Effector memory CD4-positive, alpha-beta T cell (primary cell): ENCODE results near the gene FMO3.

Experiments used
- DNase-seq, 3 donors: peaks; one replicate each; pipeline ENCODE4 v3.0.0-alpha.2; 2020
- H3K27ac ChIP-seq: 2 replicates; pipeline ENCODE4 v1.7.0; 2013; ENCODE audit warnings: mild to moderate bottlenecking, low read length, moderate library complexity; ENCODE audit not compliant: insufficient read depth, poor library complexity, severe bottlenecking
- H3K27me3 ChIP-seq: replicated peaks from 2 replicates; pipeline ENCODE4 v1.7.0; 2013; ENCODE audit warnings: mild to moderate bottlenecking, low read length; ENCODE audit not compliant: insufficient read depth, control insufficient read depth, poor library complexity, severe bottlenecking
- H3K36me3 ChIP-seq: 2 replicates; pipeline ENCODE4 v1.7.0; 2013; ENCODE audit warnings: mild to moderate bottlenecking, low read length, moderate library complexity; ENCODE audit not compliant: control insufficient read depth, insufficient read depth
- H3K4me1 ChIP-seq: 2 replicates; pipeline ENCODE4 v1.7.0; 2013; ENCODE audit warnings: low read length, mild to moderate bottlenecking; ENCODE audit not compliant: control insufficient read depth, insufficient read depth, poor library complexity, severe bottlenecking
- H3K4me3 ChIP-seq: 2 replicates; pipeline ENCODE4 v1.7.0; 2013; ENCODE audit warnings: low read length, low read depth, mild to moderate bottlenecking; ENCODE audit not compliant: insufficient read depth, poor library complexity, severe bottlenecking
- H3K9me3 ChIP-seq: 2 replicates; pipeline ENCODE4 v1.7.0; 2013; ENCODE audit warnings: mild to moderate bottlenecking, low read length, moderate library complexity; ENCODE audit not compliant: control insufficient read depth

FMO3 gene

DNA sequence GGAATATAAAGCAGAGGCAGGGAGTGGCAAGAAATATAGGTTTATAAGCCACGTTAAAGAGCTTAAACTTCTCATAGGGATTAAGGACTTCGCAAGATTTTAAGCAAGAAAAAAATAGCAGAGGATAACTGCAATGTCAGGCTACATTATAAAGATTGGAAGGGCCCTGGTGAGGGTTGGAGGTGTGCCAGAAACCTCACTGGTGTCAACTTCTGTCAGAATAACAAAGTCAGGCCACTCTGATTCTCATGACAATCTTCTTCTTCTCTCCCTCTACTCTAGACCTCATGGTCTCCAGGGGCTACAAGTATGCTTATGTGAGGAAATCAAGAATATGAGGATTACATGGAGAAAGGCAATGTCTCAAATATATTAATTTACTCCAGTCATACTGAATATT, 61.8 kb downstream of the FMO3 start:
- H3K4me1 ChIP-seq: no peaks in the 10 kb centered on the region
- H3K9me3 ChIP-seq: no peaks in the 10 kb centered on the region
- no peak for DNase-seq
- H3K27me3 ChIP-seq: no peaks in the 10 kb centered on the region
- no peak overlapping the region for H3K27ac ChIP-seq
- no peaks in the 10 kb centered on the region for H3K36me3 ChIP-seq
- no peak overlapping the region for H3K4me3 ChIP-seq

DNA sequence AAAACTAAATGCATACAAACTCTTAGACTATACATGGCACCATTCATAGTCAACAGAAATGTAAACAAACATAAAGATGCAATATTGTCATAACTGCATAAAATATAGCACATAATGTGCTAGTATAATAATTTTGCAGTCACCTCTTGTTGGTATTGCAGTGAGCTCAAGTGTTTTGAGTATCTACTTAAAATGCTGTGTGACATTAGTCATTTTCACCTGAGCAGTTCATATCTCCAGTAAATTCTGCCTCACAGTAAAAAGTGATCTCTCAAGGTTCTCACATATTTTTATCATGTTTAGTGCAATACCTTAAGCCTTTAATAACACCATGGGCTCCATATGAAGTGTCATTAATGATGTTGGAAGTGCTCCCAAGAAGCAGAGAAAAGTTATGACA, 64.8 kb downstream of the FMO3 start:
- Histone ChIP-seq H3K27ac (no peak overlapping the region), H3K4me3 (no peak overlapping the region), H3K27me3 (no peaks in the 10 kb centered on the region), H3K4me1 (no peaks in the 10 kb centered on the region), H3K9me3 (no peaks in the 10 kb centered on the region), H3K36me3 (no peaks in the 10 kb centered on the region)
- no peak for DNase-seq

DNA sequence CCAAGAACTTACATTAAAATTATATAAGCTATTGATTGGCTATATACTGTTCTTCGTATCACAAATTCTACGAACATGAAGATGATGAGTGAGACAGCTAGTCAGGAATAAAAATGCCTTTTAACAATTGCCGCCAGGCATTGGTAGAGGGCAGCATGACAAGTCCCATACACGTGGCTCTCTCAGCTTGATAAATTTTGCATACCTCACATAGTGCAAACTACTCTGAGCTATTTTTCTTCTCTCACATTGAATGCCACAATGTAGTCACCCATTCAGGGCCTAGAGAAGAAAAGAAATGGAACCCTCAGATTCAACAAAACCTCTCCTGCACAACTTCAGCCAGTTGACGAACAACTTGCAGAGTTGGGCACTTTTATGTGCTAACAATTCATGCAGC, 67.4 kb downstream of the FMO3 start:
- no peak for DNase-seq
- no peaks in the 10 kb centered on the region for H3K9me3 ChIP-seq
- H3K27me3 ChIP-seq: no peaks in the 10 kb centered on the region

GRCh38 chr1:171158551-171158950, 67.8 kb downstream of the FMO3 start:
- no peaks in the 10 kb centered on the region for H3K36me3 ChIP-seq
- no peak overlapping the region for H3K4me3 ChIP-seq
- no peak for DNase-seq
- no peaks in the 10 kb centered on the region for H3K27me3 ChIP-seq
- H3K27ac ChIP-seq: no peak overlapping the region
- H3K4me1 ChIP-seq: no peaks in the 10 kb centered on the region
- H3K9me3 ChIP-seq: no peaks in the 10 kb centered on the region

More for the DNA sequence above, 67.4 kb downstream of the FMO3 start:
- no peak overlapping the region for H3K27ac ChIP-seq
- no peaks in the 10 kb centered on the region for H3K4me1 ChIP-seq
- H3K4me3 ChIP-seq: no peak overlapping the region
- H3K36me3 ChIP-seq: no peaks in the 10 kb centered on the region

DNA sequence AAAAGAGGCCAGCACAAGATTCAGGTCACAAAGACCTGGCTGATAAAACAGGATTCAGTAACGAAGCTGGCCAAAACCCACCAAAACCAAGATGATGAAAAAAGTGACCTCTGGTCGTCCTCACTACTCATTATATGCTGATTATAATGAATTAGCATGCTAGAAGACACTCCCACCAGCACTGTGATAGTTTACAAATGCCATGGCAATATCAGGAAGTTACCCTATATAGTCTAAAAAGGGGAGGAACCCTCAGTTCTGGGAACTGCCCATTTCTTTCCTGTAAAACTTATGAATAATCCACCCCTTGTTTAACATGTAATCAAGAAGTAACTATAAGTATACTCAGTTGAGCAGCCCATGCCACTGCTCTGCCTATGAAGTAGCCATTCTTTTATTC, 68.4 kb downstream of the FMO3 start:
- H3K9me3 ChIP-seq: no peaks in the 10 kb centered on the region
- H3K4me1 ChIP-seq: no peaks in the 10 kb centered on the region
- no peak overlapping the region for H3K27ac ChIP-seq
- no peaks in the 10 kb centered on the region for H3K27me3 ChIP-seq
- H3K4me3 ChIP-seq: no peak overlapping the region
- H3K36me3 ChIP-seq: no peaks in the 10 kb centered on the region
- DNase-seq: no peak

DNA sequence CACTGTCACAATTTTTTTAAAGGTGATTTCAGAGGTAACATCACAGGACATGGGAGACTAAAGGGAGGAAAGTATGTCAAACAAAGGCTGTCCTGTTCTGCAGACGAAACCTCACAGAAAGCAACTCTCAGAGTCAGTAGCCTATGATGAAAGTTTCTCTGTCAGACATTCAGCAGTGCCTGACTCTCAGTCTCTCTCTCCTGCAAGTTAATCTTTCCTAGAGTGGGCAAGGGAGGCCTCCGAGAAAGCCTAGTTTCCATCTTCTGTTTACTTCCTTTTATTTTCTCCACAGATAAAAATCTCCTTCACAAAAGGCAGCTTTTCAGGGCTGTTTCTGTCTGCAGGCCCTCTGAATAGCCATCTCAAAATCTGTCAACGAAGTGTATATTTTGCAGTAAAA, 69.5 kb downstream of the FMO3 start:
- Histone ChIP-seq H3K4me1 (no peaks in the 10 kb centered on the region), H3K27me3 (no peaks in the 10 kb centered on the region), H3K9me3 (no peaks in the 10 kb centered on the region), H3K4me3 (no peak overlapping the region), H3K36me3 (no peaks in the 10 kb centered on the region), H3K27ac (no peak overlapping the region)
- no peak for DNase-seq

- no peak overlapping the region for H3K27ac ChIP-seq
- DNase-seq: no peak
These were observed 70.1 kb downstream of the FMO3 start for GRCh38 chr1:171160639-171161354.

DNA sequence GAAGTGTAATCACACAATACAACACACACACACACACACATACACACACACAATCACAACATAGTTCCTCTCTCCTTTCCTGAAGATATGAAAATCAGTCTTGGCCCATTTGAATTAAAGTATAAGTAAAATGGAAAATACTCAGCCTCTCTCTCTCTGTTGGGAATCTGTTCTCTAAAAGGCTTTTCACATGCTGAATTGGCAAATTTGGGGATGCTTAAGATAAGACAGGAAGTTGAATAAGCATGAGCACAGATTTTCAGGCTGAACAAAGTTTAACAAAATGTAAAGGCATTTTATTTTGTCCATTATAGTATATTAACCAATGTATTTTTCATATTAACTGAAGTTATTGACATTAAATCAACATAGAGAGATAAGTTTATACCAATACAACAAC, 70.7 kb downstream of the FMO3 start:
- H3K4me1 ChIP-seq: no peaks in the 10 kb centered on the region
- no peak overlapping the region for H3K4me3 ChIP-seq
- H3K36me3 ChIP-seq: no peaks in the 10 kb centered on the region
- H3K9me3 ChIP-seq: no peaks in the 10 kb centered on the region
- no peak overlapping the region for H3K27ac ChIP-seq
- no peak for DNase-seq
- H3K27me3 ChIP-seq: no peaks in the 10 kb centered on the region

More at GRCh38 chr1:171160639-171161354, 70.1 kb downstream of the FMO3 start:
- Histone ChIP-seq H3K4me1 (no peaks in the 10 kb centered on the region), H3K36me3 (no peaks in the 10 kb centered on the region), H3K27me3 (no peaks in the 10 kb centered on the region), H3K9me3 (no peaks in the 10 kb centered on the region), H3K4me3 (no peak overlapping the region)

GRCh38 chr1:171166361-171166760, 75.7 kb downstream of the FMO3 start:
- no peaks in the 10 kb centered on the region for H3K4me1 ChIP-seq
- no peak for DNase-seq
- peaks cover 3% of the 10 kb centered on the region for H3K27me3 ChIP-seq
- H3K36me3 ChIP-seq: no peaks in the 10 kb centered on the region
- H3K9me3 ChIP-seq: no peaks in the 10 kb centered on the region
- no peak overlapping the region for H3K4me3 ChIP-seq
- H3K27ac ChIP-seq: no peak overlapping the region
